ENCODE results near the gene SLC47A1.

SLC47A1 gene

GRCh38 chr17:19538095-19539039 lies 4.7 kb downstream of the SLC47A1 start:
- no peak for DNase-seq
- no peak for TF ChIP-seq GATA1 (IDR thresholded peaks at IDR 0.05; ENCODE audit: low read depth, low read length)
- no peak for TF ChIP-seq POLR2A (IDR thresholded peaks at IDR 0.05; ENCODE audit: low read length)

GRCh38 chr17:19539040-19539399 lies 5.4 kb downstream of the SLC47A1 start:
- TF ChIP-seq POLR2A (IDR thresholded peaks at IDR 0.05; ENCODE audit: low read length) (no peak), GATA1 (IDR thresholded peaks at IDR 0.05; ENCODE audit: low read depth, low read length) (no peak)
- DNase-seq, result no peak

GRCh38 chr17:19539841-19540311 lies 6.2 kb downstream of the SLC47A1 start:
- DNase-seq, result no peak
- TF ChIP-seq GATA1 (IDR thresholded peaks at IDR 0.05; ENCODE audit: low read depth, low read length) (no peak), POLR2A (IDR thresholded peaks at IDR 0.05; ENCODE audit: low read length) (no peak)

GRCh38 chr17:19540706-19541370 lies 7.2 kb downstream of the SLC47A1 start:
- DNase-seq, result no peak
- no peak for TF ChIP-seq POLR2A (IDR thresholded peaks at IDR 0.05; ENCODE audit: low read length)
- TF ChIP-seq GATA1 (IDR thresholded peaks at IDR 0.05; ENCODE audit: low read depth, low read length), result no peak

GRCh38 chr17:19541445-19541844 lies 7.8 kb downstream of the SLC47A1 start:
- DNase-seq, result no peak
- TF ChIP-seq GATA1 (IDR thresholded peaks at IDR 0.05; ENCODE audit: low read depth, low read length) (no peak), POLR2A (IDR thresholded peaks at IDR 0.05; ENCODE audit: low read length) (no peak)

- no peak for TF ChIP-seq POLR2A (IDR thresholded peaks at IDR 0.05; ENCODE audit: low read length)
- no peak for TF ChIP-seq GATA1 (IDR thresholded peaks at IDR 0.05; ENCODE audit: low read depth, low read length)
- no peak for DNase-seq
Observed at GRCh38 chr17:19542247-19542646, 8.6 kb downstream of the SLC47A1 start.

- no peak for DNase-seq
- no peak for TF ChIP-seq GATA1 (IDR thresholded peaks at IDR 0.05; ENCODE audit: low read depth, low read length)
- no peak for TF ChIP-seq POLR2A (IDR thresholded peaks at IDR 0.05; ENCODE audit: low read length)
Observed at GRCh38 chr17:19544366-19544765, 10.7 kb downstream of the SLC47A1 start.

- no peak for DNase-seq
- no peak for TF ChIP-seq POLR2A (IDR thresholded peaks at IDR 0.05; ENCODE audit: low read length)
- TF ChIP-seq GATA1 (IDR thresholded peaks at IDR 0.05; ENCODE audit: low read depth, low read length), result no peak
Observed at GRCh38 chr17:19546289-19547065, 12.8 kb downstream of the SLC47A1 start.

GRCh38 chr17:19549746-19550623 lies 16.3 kb downstream of the SLC47A1 start:
- no peak for DNase-seq
- TF ChIP-seq GATA1 (IDR thresholded peaks at IDR 0.05; ENCODE audit: low read depth, low read length) (no peak), POLR2A (IDR thresholded peaks at IDR 0.05; ENCODE audit: low read length) (no peak)

GRCh38 chr17:19551165-19551564 lies 17.5 kb downstream of the SLC47A1 start:
- DNase-seq, result no peak
- TF ChIP-seq GATA1 (IDR thresholded peaks at IDR 0.05; ENCODE audit: low read depth, low read length) (no peak), POLR2A (IDR thresholded peaks at IDR 0.05; ENCODE audit: low read length) (no peak)

GRCh38 chr17:19551591-19552148 lies 18.0 kb downstream of the SLC47A1 start:
- no peak for TF ChIP-seq GATA1 (IDR thresholded peaks at IDR 0.05; ENCODE audit: low read depth, low read length)
- TF ChIP-seq POLR2A (IDR thresholded peaks at IDR 0.05; ENCODE audit: low read length), result no peak
- DNase-seq, result no peak

GRCh38 chr17:19553036-19553435 lies 19.4 kb downstream of the SLC47A1 start:
- no peak for DNase-seq

GRCh38 chr17:19554393-19554792 lies 20.7 kb downstream of the SLC47A1 start:
- DNase-seq, result no peak
- TF ChIP-seq GATA1 (IDR thresholded peaks at IDR 0.05; ENCODE audit: low read depth, low read length) (no peak), POLR2A (IDR thresholded peaks at IDR 0.05; ENCODE audit: low read length) (no peak)

More at GRCh38 chr17:19553036-19553435, 19.4 kb downstream of the SLC47A1 start:
- TF ChIP-seq GATA1 (IDR thresholded peaks at IDR 0.05; ENCODE audit: low read depth, low read length) (no peak), POLR2A (IDR thresholded peaks at IDR 0.05; ENCODE audit: low read length) (no peak)
